Ectodermal cell (in vitro differentiated cells): Measurements from ENCODE around the gene FGF21.
A peak's percentile ranks its signal among the peaks of the same experiment; 100 is the strongest.

ENCODE experiments used
- H3K27ac ChIP-seq: 2 replicates; pipeline ENCODE4 v1.7.0; 2013; ENCODE audit warnings: mild to moderate bottlenecking, low read depth, low read length; ENCODE audit not compliant: insufficient read depth, poor library complexity, severe bottlenecking
- H3K27me3 ChIP-seq: 2 replicates; pipeline ENCODE4 v1.7.0; 2013; ENCODE audit warnings: mild to moderate bottlenecking, low read length; ENCODE audit not compliant: insufficient read depth, control insufficient read depth, poor library complexity, severe bottlenecking
- H3K36me3 ChIP-seq: one replicate; pipeline ENCODE4 v1.7.0; 2013; ENCODE audit warnings: low read length; ENCODE audit not compliant: control insufficient read depth, insufficient read depth
- H3K4me1 ChIP-seq: one replicate; pipeline ENCODE4 v1.7.0; 2013; ENCODE audit warnings: low read length; ENCODE audit not compliant: control insufficient read depth, insufficient read depth
- H3K4me3 ChIP-seq: 2 replicates; pipeline ENCODE4 v1.7.0; 2013; ENCODE audit warnings: low read depth, low read length, control low read depth; ENCODE audit not compliant: insufficient read depth
- H3K9me3 ChIP-seq: 2 replicates; pipeline ENCODE4 v1.7.0; 2013; ENCODE audit warnings: mild to moderate bottlenecking, low read length, moderate library complexity; ENCODE audit not compliant: control insufficient read depth
- WGBS, 2 experiments: methylation state at CpG; one replicate each; pipeline ENCODE4 v1.1.7; 2013; ENCODE audit warnings: missing lambda C conversion rate in 2 of 2; 5-methylcytosine and 5-hydroxymethylcytosine counted together

The FGF21 gene

DNA sequence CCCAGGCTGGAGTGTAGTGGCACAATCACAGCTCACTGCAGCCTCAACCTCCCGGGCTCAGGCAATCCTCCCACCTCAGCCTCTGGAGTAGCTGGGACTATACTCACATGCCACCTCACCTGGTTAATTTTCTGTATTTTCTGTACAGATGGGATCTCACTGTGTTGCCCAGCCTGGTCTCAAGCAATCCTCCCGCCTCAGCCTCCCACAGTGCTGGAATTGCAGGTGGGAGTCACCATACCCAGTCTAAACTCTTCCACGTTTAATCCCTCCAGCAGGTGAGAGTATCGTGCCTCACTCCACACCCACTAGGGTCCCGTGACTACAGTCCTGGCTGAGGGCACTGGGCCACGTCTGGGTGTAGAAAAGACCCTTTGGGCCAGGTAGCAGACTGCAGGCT, 39.0 kb downstream of the FGF21 start:
- no peaks in the 10 kb centered on the region for H3K9me3 ChIP-seq
- no peak overlapping the region for H3K4me3 ChIP-seq
- WGBS, 2 experiments = 92% methylated on average over 6 of the region's 6 CpGs
- H3K36me3 ChIP-seq = no peaks in the 10 kb centered on the region
- H3K27me3 ChIP-seq = no peaks in the 10 kb centered on the region
- no peak overlapping the region for H3K27ac ChIP-seq
- H3K4me1 ChIP-seq = no peaks in the 10 kb centered on the region

DNA sequence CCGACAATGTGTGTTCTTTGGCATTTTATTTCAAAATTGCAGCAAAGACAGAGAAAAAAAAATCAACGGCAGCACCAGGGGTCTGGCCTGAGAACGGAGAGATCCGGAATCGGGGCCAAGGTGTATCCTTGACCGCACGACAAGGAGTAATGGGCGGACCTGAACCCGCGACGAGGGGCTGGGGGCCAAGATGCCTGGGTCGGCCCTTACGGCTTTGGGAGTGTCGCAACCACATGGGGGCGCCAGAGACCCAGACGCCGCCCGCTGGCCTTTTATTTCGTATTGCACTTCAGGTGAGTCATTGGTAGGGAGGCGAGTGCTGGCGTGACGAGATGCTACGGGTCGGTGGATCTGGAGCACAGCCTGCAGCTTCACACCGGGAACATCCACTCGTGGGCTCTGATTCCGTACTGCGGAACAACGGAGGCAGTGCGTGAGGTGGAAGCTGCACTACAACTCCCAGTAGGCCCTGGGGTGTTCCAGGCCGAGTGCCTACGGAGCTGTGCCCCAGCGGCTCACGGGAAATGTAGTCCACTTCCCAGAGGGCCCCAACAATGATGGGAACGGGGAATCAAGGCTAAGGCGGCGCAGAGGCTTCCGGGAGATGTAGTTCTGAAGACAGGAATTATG, 39.8 kb downstream of the FGF21 start:
- H3K27ac ChIP-seq = peak overlapping the region; percentile 44
- WGBS, 2 experiments = 4% methylated on average over 38 of the region's 38 CpGs
- no peaks in the 10 kb centered on the region for H3K36me3 ChIP-seq
- H3K4me3 ChIP-seq = peak overlapping the region; percentile 66
- H3K4me1 ChIP-seq = no peaks in the 10 kb centered on the region
- H3K27me3 ChIP-seq = no peaks in the 10 kb centered on the region
- H3K9me3 ChIP-seq = no peaks in the 10 kb centered on the region

- 76 to 78% methylated on average over 2 of the region's 2 CpGs for WGBS, 2 experiments
- H3K4me1 ChIP-seq = no peaks in the 10 kb centered on the region
- no peaks in the 10 kb centered on the region for H3K27me3 ChIP-seq
- no peaks in the 10 kb centered on the region for H3K9me3 ChIP-seq
- H3K27ac ChIP-seq = peak overlapping the region; percentile 26
- H3K36me3 ChIP-seq = no peaks in the 10 kb centered on the region
- no peak overlapping the region for H3K4me3 ChIP-seq
Measured at GRCh38 chr19:48795685-48796070, 40.4 kb downstream of the FGF21 start.

DNA sequence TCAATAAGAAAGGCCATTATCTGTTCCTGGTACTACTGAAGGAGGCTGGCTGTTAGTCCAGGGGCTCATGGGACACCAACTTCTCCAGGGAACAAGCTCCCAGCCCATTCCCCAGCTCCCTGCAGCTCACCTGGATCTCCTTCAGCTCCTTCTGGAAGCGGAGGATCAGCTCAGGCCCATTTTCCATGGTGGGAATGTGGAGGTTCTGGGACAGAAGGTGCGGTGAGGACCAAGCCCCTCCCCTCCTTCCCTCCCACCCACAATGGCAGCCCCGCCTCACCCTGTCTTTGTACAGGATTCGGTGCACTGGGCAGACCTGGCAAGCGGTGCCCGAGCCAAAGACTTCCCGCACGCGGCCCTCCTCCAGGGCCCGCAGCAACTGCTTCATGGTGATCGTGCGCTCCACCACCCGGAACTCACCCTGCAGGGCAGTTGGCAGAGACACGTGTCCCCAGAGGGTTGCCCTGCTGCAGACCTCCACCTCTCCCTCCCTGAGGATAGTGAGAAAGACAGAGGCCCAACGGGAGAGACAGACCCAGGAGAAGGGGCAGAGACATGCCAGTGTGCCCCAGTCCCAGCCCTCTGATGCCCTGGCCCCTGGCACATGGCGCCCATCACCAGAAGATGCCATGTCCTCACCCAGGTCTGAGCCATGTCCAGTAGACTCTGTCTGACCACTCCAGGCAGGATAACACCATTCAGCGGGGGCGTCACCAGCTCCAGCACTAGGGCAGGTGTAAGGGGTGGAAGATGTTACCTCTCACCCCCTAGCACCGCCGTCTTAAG, 41.2 kb downstream of the FGF21 start:
- WGBS, 2 experiments = 95 to 96% methylated on average over 20 of the region's 20 CpGs
- no peaks in the 10 kb centered on the region for H3K4me1 ChIP-seq
- H3K36me3 ChIP-seq = no peaks in the 10 kb centered on the region
- no peak overlapping the region for H3K27ac ChIP-seq
- no peaks in the 10 kb centered on the region for H3K9me3 ChIP-seq
- no peak overlapping the region for H3K4me3 ChIP-seq
- H3K27me3 ChIP-seq = no peaks in the 10 kb centered on the region

- no peak overlapping the region for H3K27ac ChIP-seq
- no peaks in the 10 kb centered on the region for H3K27me3 ChIP-seq
- WGBS, 2 experiments = 93 to 95% methylated on average over 7 of the region's 7 CpGs
- H3K9me3 ChIP-seq = no peaks in the 10 kb centered on the region
- no peak overlapping the region for H3K4me3 ChIP-seq
- no peaks in the 10 kb centered on the region for H3K4me1 ChIP-seq
- H3K36me3 ChIP-seq = no peaks in the 10 kb centered on the region
Measured at GRCh38 chr19:48797103-48797502, 41.8 kb downstream of the FGF21 start.

GRCh38 chr19:48798937-48799336, 43.6 kb downstream of the FGF21 start:
- Histone ChIP-seq H3K27me3 (no peaks in the 10 kb centered on the region), H3K36me3 (no peaks in the 10 kb centered on the region), H3K9me3 (no peaks in the 10 kb centered on the region), H3K4me3 (no peak overlapping the region), H3K27ac (peak overlapping the region; percentile 72), H3K4me1 (no peaks in the 10 kb centered on the region)
- 36 to 45% methylated on average over 6 of the region's 6 CpGs for WGBS, 2 experiments

DNA sequence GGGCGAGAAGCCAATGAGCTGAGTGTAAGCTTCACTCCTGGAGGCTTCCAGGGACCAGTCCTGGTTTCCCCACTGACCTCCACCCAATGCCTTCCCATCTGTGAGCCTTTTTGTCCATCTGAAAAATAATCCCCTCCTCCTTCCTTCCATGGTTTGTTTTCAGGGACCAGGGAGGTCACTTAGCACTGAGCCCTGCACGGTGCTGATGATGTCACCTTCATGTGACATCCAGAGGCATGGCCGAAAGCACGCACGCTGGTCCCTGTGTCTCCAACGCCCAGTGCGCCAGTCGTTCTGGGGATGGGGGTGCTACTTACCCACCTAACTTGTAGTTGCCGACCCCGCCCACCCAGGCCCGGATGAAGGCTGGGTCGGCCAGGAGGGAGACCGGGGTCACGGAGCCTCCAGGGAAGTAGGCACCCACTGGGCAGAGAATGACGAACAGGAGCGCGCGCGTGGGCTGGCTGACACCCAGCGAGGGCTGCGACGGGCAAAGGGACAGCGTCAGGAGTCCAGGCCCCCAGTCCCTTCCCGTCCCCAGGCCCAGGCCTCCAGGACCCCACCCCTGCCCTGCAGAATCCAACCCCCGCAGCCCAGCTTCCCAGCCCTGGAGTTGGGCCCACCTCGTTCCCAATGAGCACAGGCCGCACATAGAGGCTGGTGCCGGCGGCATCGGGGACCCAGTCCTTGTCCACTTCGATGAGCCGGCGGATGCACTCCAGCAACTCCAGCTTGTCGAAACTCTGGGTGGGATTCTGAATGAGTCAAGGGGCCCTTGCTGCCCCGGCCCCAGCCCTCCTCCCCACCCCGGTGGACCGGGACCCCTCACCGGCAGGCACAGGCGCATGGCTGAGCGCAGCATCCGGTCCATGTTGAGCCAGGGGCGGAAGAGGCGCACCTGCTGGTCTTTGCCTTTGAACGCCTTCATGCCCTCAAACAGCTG, 44.3 kb downstream of the FGF21 start:
- Histone ChIP-seq H3K9me3 (no peaks in the 10 kb centered on the region), H3K27me3 (no peaks in the 10 kb centered on the region), H3K4me3 (no peak overlapping the region), H3K27ac (peak overlapping the region; percentile 72), H3K4me1 (no peaks in the 10 kb centered on the region), H3K36me3 (no peaks in the 10 kb centered on the region)
- 91 to 93% methylated on average over 44 of the region's 44 CpGs for WGBS, 2 experiments

- Histone ChIP-seq H3K4me1 (peaks cover 10% of the 10 kb centered on the region), H3K9me3 (no peaks in the 10 kb centered on the region), H3K27ac (no peak overlapping the region), H3K27me3 (no peaks in the 10 kb centered on the region), H3K36me3 (no peaks in the 10 kb centered on the region), H3K4me3 (no peak overlapping the region)
- WGBS, 2 experiments = 90 to 92% methylated on average over 2 of the region's 2 CpGs
Measured at GRCh38 chr19:48802623-48803022, 47.3 kb downstream of the FGF21 start.

DNA sequence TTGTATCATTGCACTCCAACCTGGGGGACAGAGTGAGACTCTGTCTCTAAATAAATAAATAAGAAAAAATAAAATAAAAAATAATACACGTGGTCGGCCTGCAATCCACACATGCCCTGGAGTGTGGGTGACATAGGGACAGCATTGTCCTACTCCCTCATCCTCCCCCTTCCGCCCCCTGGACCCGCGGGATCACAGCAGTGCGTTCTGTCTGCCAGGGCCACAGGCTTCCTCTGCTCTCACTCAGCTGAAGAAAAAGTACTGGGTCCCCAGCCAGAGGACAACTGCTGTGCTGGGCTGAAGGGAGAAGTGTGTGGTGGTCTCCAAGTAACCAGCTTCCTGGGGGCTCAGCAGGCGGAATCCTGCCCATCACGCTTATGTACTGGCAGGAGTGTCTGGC, 49.2 kb downstream of the FGF21 start:
- Histone ChIP-seq H3K4me1 (peaks cover 15% of the 10 kb centered on the region), H3K27me3 (no peaks in the 10 kb centered on the region), H3K4me3 (no peak overlapping the region), H3K27ac (no peak overlapping the region), H3K9me3 (no peaks in the 10 kb centered on the region), H3K36me3 (no peaks in the 10 kb centered on the region)
- WGBS, 2 experiments = 94 to 96% methylated on average over 8 of the region's 8 CpGs

DNA sequence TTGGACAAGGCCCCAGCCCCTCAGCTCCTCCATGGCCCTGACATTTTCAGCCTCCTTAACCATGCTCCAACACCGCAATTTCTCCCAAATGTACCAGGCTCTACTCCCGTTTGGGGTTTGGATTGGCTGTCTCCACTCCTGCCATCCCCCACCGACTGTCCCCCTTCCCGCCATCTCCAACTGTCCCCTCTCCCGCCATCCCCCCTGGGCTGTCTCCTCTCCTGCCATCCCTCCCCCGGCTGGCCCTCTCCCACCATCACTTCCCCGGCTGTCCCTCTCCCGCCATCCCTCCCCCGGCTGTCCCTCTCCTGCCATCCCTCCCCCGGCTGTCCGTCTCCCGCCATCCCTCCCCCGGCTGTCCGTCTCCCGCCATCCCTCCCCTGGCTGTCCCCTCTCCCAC, 50.1 kb downstream of the FGF21 start:
- no peak overlapping the region for H3K27ac ChIP-seq
- H3K36me3 ChIP-seq = no peaks in the 10 kb centered on the region
- H3K4me1 ChIP-seq = peaks cover 19% of the 10 kb centered on the region
- H3K4me3 ChIP-seq = no peak overlapping the region
- 88 to 90% methylated on average over 14 to 15 of the region's 15 CpGs for WGBS, 2 experiments
- H3K27me3 ChIP-seq = no peaks in the 10 kb centered on the region
- no peaks in the 10 kb centered on the region for H3K9me3 ChIP-seq
